Lung (tissue), 12 donors: ENCODE measurements around the gene BMP7. TPM values are rescaled to one million over a fixed set of nuclear protein-coding genes. Genes with fewer than 3 reads are reported as not detected.

Source experiments
- ATAC-seq: fragments of 200-7000 bp; cut with Tn5 transposase; one replicate; pipeline ENCODE4 v1.9.1; 2020; ENCODE audit warnings: moderate number of reproducible peaks; ENCODE audit not compliant: insufficient read depth, low FRiP score
- DNase-seq, 3 donors: peaks; one replicate each; pipeline ENCODE4 v3.0.0-alpha.2; 2013 to 2017
- H3K27ac ChIP-seq, 2 donors: one replicate each; pipeline ENCODE4 v1.5.1; 2013; ENCODE audit warnings: mild to moderate bottlenecking in 2 of 2, moderate library complexity in 2 of 2, control low read depth in 1 of 2, inconsistent platforms in 1 of 2, low read depth in 1 of 2, low read length in 1 of 2
- H3K27me3 ChIP-seq, 3 donors: one replicate each; pipeline ENCODE4 v1.5.1; 2013; ENCODE audit warnings: low read length in 2 of 3; ENCODE audit not compliant: control insufficient read depth in 3 of 3, insufficient read depth in 3 of 3
- H3K36me3 ChIP-seq, 4 donors: one replicate each; pipeline ENCODE4 v1.5.1; 2013; ENCODE audit warnings: low read length in 4 of 4, mild to moderate bottlenecking in 1 of 4, moderate library complexity in 1 of 4; ENCODE audit not compliant: control insufficient read depth in 4 of 4, insufficient read depth in 4 of 4
- H3K4me1 ChIP-seq, 5 donors: one replicate each; pipeline ENCODE4 v1.5.1; 2013; ENCODE audit warnings: low read length in 5 of 5, mild to moderate bottlenecking in 2 of 5, moderate library complexity in 1 of 5; ENCODE audit not compliant: control insufficient read depth in 5 of 5, insufficient read depth in 5 of 5
- H3K4me3 ChIP-seq: one replicate; pipeline ENCODE4 v1.5.1; 2013; ENCODE audit warnings: mild to moderate bottlenecking, control low read depth, moderate library complexity
- H3K9ac ChIP-seq, 2 donors: one replicate each; pipeline ENCODE4 v1.5.1; 2013; ENCODE audit warnings: low read length in 2 of 2, control low read depth in 1 of 2; ENCODE audit not compliant: insufficient read depth in 1 of 2
- H3K9me3 ChIP-seq, 4 donors: one replicate each; pipeline ENCODE4 v1.5.1; 2013; ENCODE audit warnings: low read length in 3 of 4, mild to moderate bottlenecking in 1 of 4, moderate library complexity in 1 of 4; ENCODE audit not compliant: control insufficient read depth in 4 of 4, insufficient read depth in 3 of 4
- CTCF ChIP-seq: IDR thresholded peaks from 2 replicates; pipeline ENCODE4 v1.5.1; 2012; ENCODE audit warnings: mild to moderate bottlenecking; ENCODE audit errors: control extremely low read depth, extremely low read depth
- WGBS, 2 donors: extraction: QIAGEN DNeasy Blood & Tissue Kit; methylation state at CpG; one replicate each; pipeline ENCODE4 v1.1.7; 2013; 5-methylcytosine and 5-hydroxymethylcytosine counted together
- polyA plus RNA-seq, 2 donors: library from polyadenylated mRNA; stranded (reverse); fragments of 200-250 nt; gene quantifications; one replicate each; pipeline ENCODE4 v1.2.1, GENCODE V29; 2013
- total RNA-seq, 2 donors: library from RNA; depleted of rRNA in 1 of 2; stranded (reverse); fragments of >200 nt in 1 of 2; gene quantifications; one replicate each; pipeline ENCODE4 v1.2.1, GENCODE V29; 2014 to 2021
- donor health status: control.
- donor health status: control.
- donor health status: Bipolar disorder and iron deficiency.
- donor health status: healthy.
- donor health status: DM: yes; HTN: yes; CAD: no.

Gene BMP7
- total and polyA plus RNA-seq, 4 donors, result 0.67 to 10.3 (median 1.4) TPM

GRCh38 chr20:57218489-57218888 is 48.0 kb downstream of the BMP7 start:
- Histone ChIP-seq H3K4me3 (no peak overlapping the region), H3K27ac (no peak overlapping the region), H3K9ac (no peak overlapping the region), H3K4me1 (peaks cover 0 to 16% (median 9%) of the 10 kb centered on the region in 5 donors), H3K9me3 (no peaks in the 10 kb centered on the region), H3K36me3 (peaks cover 0 to 12% (median 2%) of the 10 kb centered on the region in 4 donors), H3K27me3 (no peaks in the 10 kb centered on the region)
- ATAC-seq, result no peak
- DNase-seq, result no peak
- TF ChIP-seq CTCF, result no peak
- 90 to 95% methylated on average over 5 of the region's 5 CpGs for WGBS, 2 donors

GRCh38 chr20:57217802-57218201 is 48.6 kb downstream of the BMP7 start:
- H3K36me3 ChIP-seq, result peaks cover 0 to 12% (median 2%) of the 10 kb centered on the region in 4 donors
- ATAC-seq (no peak), DNase-seq (no peak)
- peaks cover 0 to 12% (median 5%) of the 10 kb centered on the region in 5 donors for H3K4me1 ChIP-seq
- no peak overlapping the region for H3K9ac ChIP-seq
- no peak overlapping the region for H3K4me3 ChIP-seq
- no peaks in the 10 kb centered on the region for H3K9me3 ChIP-seq
- 84 to 85% methylated on average over 9 of the region's 9 CpGs for WGBS, 2 donors
- TF ChIP-seq CTCF, result no peak
- no peak overlapping the region for H3K27ac ChIP-seq
- no peaks in the 10 kb centered on the region for H3K27me3 ChIP-seq

- Histone ChIP-seq H3K4me3 (no peak overlapping the region), H3K36me3 (peaks cover 0 to 12% (median 2%) of the 10 kb centered on the region in 4 donors), H3K9me3 (no peaks in the 10 kb centered on the region), H3K27ac (no peak overlapping the region), H3K27me3 (no peaks in the 10 kb centered on the region), H3K9ac (no peak overlapping the region), H3K4me1 (peaks cover 0 to 14% (median 0%) of the 10 kb centered on the region in 5 donors)
- DNase-seq (no peak), ATAC-seq (no peak)
- WGBS, 2 donors, result 75 to 78% methylated on average over 9 of the region's 9 CpGs
- TF ChIP-seq CTCF, result no peak
Measured at GRCh38 chr20:57216669-57217068, 49.8 kb downstream of the BMP7 start.
